Measurements from ENCODE around the gene ACBD4. TPM values are rescaled to one million over a fixed set of nuclear protein-coding genes. Genes with fewer than 3 reads are reported as not detected.
A peak's percentile ranks its signal among the peaks of the same experiment; 100 is the strongest.

Gene ACBD4
- total and polyA plus RNA-seq, 2 of the 13 experiments (the other 11 are each of a cell fraction or from before 2014, with no cell fraction given): 16.1 to 26.9 TPM

- TF ChIP-seq TP53 (CRISPR knock-in tag; conservative IDR thresholded peaks at IDR 0.05) (no peak), MEF2D (CRISPR knock-in tag; IDR thresholded peaks at IDR 0.05) (0 out of 2 replicates have a peak, but pooled peaks have one; percentile 30), HMGA1 (CRISPR knock-in tag; conservative IDR thresholded peaks at IDR 0.05) (no peak), ZBTB3 (CRISPR knock-in tag; IDR thresholded peaks at IDR 0.05; ENCODE audit: borderline replicate concordance, low read depth) (no peak), ZNF629 (CRISPR knock-in tag; conservative IDR thresholded peaks at IDR 0.05) (no peak), WIZ (CRISPR knock-in tag; IDR thresholded peaks at IDR 0.05) (no peak), CEBPG (CRISPR knock-in tag; IDR thresholded peaks at IDR 0.05) (peak; percentile 35; the same call in 1 of the 2 replicates), ZNF446 (CRISPR knock-in tag; IDR thresholded peaks at IDR 0.05) (no peak), PREB (CRISPR knock-in tag; IDR thresholded peaks at IDR 0.05) (no peak), ZBTB8A (CRISPR knock-in tag; IDR thresholded peaks at IDR 0.05; ENCODE audit: borderline replicate concordance, low read depth) (no peak), ZNF709 (CRISPR knock-in tag; IDR thresholded peaks at IDR 0.05) (0 out of 2 replicates have a peak, but pooled peaks have one; percentile 31), ZBTB4 (CRISPR knock-in tag; IDR thresholded peaks at IDR 0.05; ENCODE audit: borderline replicate concordance) (0 out of 2 replicates have a peak, but pooled peaks have one; percentile 11), ZNF513 (CRISPR knock-in tag; conservative IDR thresholded peaks at IDR 0.05) (no peak), KAT2B (IDR thresholded peaks at IDR 0.05; ENCODE audit: borderline replicate concordance, low read depth, low read length) (peak; percentile 10; the same call in 1 of the 2 replicates), ZNF616 (CRISPR knock-in tag; IDR thresholded peaks at IDR 0.05; ENCODE audit: low read depth) (no peak), CAMTA2 (CRISPR knock-in tag; IDR thresholded peaks at IDR 0.05; ENCODE audit: borderline replicate concordance) (no peak), ZSCAN21 (CRISPR knock-in tag; IDR thresholded peaks at IDR 0.05; ENCODE audit: borderline replicate concordance) (peak; percentile 61; the same call in 1 of the 2 replicates), ZFP37 (CRISPR knock-in tag; IDR thresholded peaks at IDR 0.05; ENCODE audit: borderline replicate concordance) (peak; percentile 54; the same call in 1 of the 2 replicates), KDM4B (CRISPR knock-in tag; IDR thresholded peaks at IDR 0.05) (no peak), PRPF4 (IDR thresholded peaks at IDR 0.05; ENCODE audit: low read depth, low read length, poor library complexity, severe bottlenecking) (no peak), RAD51 (IDR thresholded peaks at IDR 0.05; ENCODE audit: borderline replicate concordance) (no peak), ZNF230 (CRISPR knock-in tag; IDR thresholded peaks at IDR 0.05) (no peak), CENPX (CRISPR knock-in tag; IDR thresholded peaks at IDR 0.05) (no peak)
- TF ChIP-seq, protein P1, sequence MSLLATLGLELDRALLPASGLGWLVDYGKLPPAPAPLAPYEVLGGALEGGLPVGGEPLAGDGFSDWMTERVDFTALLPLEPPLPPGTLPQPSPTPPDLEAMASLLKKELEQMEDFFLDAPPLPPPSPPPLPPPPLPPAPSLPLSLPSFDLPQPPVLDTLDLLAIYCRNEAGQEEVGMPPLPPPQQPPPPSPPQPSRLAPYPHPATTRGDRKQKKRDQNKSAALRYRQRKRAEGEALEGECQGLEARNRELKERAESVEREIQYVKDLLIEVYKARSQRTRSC (CRISPR knock-in tag; IDR thresholded peaks at IDR 0.05; ENCODE audit: low read depth): no peak
These were observed 7.8 kb upstream of the ACBD4 start (continued) for GRCh38 chr17:45127548-45128300.
